Lung (tissue), 12 donors: ENCODE data around the gene GALNT5. TPM values are rescaled to one million over a fixed set of nuclear protein-coding genes. Genes with fewer than 3 reads are reported as not detected.

Source experiments
- ATAC-seq: fragments of 200-7000 bp; cut with Tn5 transposase; one replicate; pipeline ENCODE4 v1.9.1; 2020; ENCODE audit warnings: moderate number of reproducible peaks; ENCODE audit not compliant: insufficient read depth, low FRiP score
- DNase-seq, 3 donors: peaks; one replicate each; pipeline ENCODE4 v3.0.0-alpha.2; 2013 to 2017
- H3K27ac ChIP-seq, 2 donors: one replicate each; pipeline ENCODE4 v1.5.1; 2013; ENCODE audit warnings: mild to moderate bottlenecking in 2 of 2, moderate library complexity in 2 of 2, control low read depth in 1 of 2, inconsistent platforms in 1 of 2, low read depth in 1 of 2, low read length in 1 of 2
- H3K27me3 ChIP-seq, 3 donors: one replicate each; pipeline ENCODE4 v1.5.1; 2013; ENCODE audit warnings: low read length in 2 of 3; ENCODE audit not compliant: control insufficient read depth in 3 of 3, insufficient read depth in 3 of 3
- H3K36me3 ChIP-seq, 4 donors: one replicate each; pipeline ENCODE4 v1.5.1; 2013; ENCODE audit warnings: low read length in 4 of 4, mild to moderate bottlenecking in 1 of 4, moderate library complexity in 1 of 4; ENCODE audit not compliant: control insufficient read depth in 4 of 4, insufficient read depth in 4 of 4
- H3K4me1 ChIP-seq, 5 donors: one replicate each; pipeline ENCODE4 v1.5.1; 2013; ENCODE audit warnings: low read length in 5 of 5, mild to moderate bottlenecking in 2 of 5, moderate library complexity in 1 of 5; ENCODE audit not compliant: control insufficient read depth in 5 of 5, insufficient read depth in 5 of 5
- H3K4me3 ChIP-seq: one replicate; pipeline ENCODE4 v1.5.1; 2013; ENCODE audit warnings: mild to moderate bottlenecking, control low read depth, moderate library complexity
- H3K9ac ChIP-seq, 2 donors: one replicate each; pipeline ENCODE4 v1.5.1; 2013; ENCODE audit warnings: low read length in 2 of 2, control low read depth in 1 of 2; ENCODE audit not compliant: insufficient read depth in 1 of 2
- H3K9me3 ChIP-seq, 4 donors: one replicate each; pipeline ENCODE4 v1.5.1; 2013; ENCODE audit warnings: low read length in 3 of 4, mild to moderate bottlenecking in 1 of 4, moderate library complexity in 1 of 4; ENCODE audit not compliant: control insufficient read depth in 4 of 4, insufficient read depth in 3 of 4
- CTCF ChIP-seq: IDR thresholded peaks from 2 replicates; pipeline ENCODE4 v1.5.1; 2012; ENCODE audit warnings: mild to moderate bottlenecking; ENCODE audit errors: control extremely low read depth, extremely low read depth
- WGBS, 2 donors: extraction: QIAGEN DNeasy Blood & Tissue Kit; methylation state at CpG; one replicate each; pipeline ENCODE4 v1.1.7; 2013; 5-methylcytosine and 5-hydroxymethylcytosine counted together
- polyA plus RNA-seq, 2 donors: library from polyadenylated mRNA; stranded (reverse); fragments of 200-250 nt; gene quantifications; one replicate each; pipeline ENCODE4 v1.2.1, GENCODE V29; 2013
- total RNA-seq, 2 donors: library from RNA; depleted of rRNA in 1 of 2; stranded (reverse); fragments of >200 nt in 1 of 2; gene quantifications; one replicate each; pipeline ENCODE4 v1.2.1, GENCODE V29; 2014 to 2021
- donor health status: control.
- donor health status: control.
- donor health status: Bipolar disorder and iron deficiency.
- donor health status: healthy.
- donor health status: DM: yes; HTN: yes; CAD: no.

Gene GALNT5
- total and polyA plus RNA-seq, 4 donors, result 3.8 to 35.9 (median 10.3) TPM

DNA sequence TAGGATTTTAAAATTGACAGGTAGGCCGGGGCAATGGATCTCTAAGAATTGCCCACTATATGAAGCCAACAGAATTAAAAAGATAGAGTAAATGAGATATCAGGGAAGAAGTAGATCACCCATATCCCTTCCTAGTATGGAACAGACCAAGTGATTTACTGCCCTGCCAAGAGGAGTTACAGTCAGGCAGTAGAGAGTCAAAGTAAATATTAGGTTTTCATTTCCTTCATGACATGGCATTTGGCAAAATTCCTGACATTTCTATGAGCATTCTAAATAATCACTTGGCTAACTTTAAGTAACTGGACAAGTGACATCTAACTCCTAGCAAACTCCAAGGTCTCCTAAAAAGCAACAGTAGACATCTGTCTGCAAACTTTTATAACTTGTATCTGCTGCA, 33.5 kb downstream of the GALNT5 start:
- H3K4me3 ChIP-seq, result no peak overlapping the region
- no peak overlapping the region for H3K27ac ChIP-seq
- H3K27me3 ChIP-seq, result no peaks in the 10 kb centered on the region
- H3K4me1 ChIP-seq, result peaks cover 0 to 20% (median 7%) of the 10 kb centered on the region in 5 donors
- TF ChIP-seq CTCF, result no peak
- H3K9me3 ChIP-seq, result no peaks in the 10 kb centered on the region
- peak in 1 of 3 donors; percentile 27 for DNase-seq
- H3K9ac ChIP-seq, result no peak overlapping the region
- 62 to 81% methylated on average over 1 of the region's 1 CpG for WGBS, 2 donors
- no peaks in the 10 kb centered on the region for H3K36me3 ChIP-seq
- peak; percentile 66 for ATAC-seq

DNA sequence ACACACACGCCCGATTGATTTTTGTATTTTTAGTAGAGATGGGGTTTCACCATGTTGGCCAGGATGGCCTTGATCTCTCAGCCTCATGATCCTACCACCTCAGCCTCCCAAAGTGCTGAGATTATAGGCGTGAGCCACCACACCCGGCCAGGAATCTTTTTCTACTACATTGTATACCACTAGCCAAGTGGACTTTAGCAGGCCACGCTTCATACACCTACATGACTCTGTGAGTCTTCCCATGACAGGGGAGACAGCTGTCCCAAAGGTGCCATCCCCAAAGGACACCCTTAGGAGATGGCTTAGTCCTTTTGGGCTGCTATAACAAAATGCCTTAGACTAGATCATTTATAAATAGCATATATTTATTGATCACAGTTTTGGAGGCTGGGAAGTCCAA, 35.3 kb downstream of the GALNT5 start:
- no peak for ATAC-seq
- Histone ChIP-seq H3K4me3 (no peak overlapping the region), H3K27me3 (no peaks in the 10 kb centered on the region), H3K9me3 (no peaks in the 10 kb centered on the region), H3K36me3 (no peaks in the 10 kb centered on the region), H3K4me1 (peaks cover 0 to 35% (median 15%) of the 10 kb centered on the region in 5 donors), H3K27ac (no peak overlapping the region), H3K9ac (no peak overlapping the region)
- TF ChIP-seq CTCF, result no peak
- 93 to 94% methylated on average over 5 of the region's 5 CpGs for WGBS, 2 donors
- no peak for DNase-seq

DNA sequence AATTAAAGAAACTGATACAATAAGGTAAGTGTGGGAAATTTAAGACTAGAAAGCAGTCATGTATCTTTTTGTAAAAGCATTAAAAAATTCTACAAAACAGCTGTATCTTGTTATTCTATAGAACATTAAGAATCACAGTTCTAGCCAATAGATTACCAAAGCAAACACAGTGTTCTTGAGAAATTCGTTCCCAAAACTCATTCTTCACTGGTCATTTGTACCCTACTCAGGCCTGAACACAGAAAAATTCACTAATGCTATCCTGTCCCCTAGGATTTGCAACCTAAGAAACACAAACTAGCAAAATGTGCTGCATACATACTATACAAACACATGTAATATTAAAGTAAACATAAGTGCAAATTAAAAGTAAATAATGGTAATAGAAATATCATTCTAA, 39.0 kb downstream of the GALNT5 start:
- Histone ChIP-seq H3K4me1 (peaks cover 0 to 35% (median 15%) of the 10 kb centered on the region in 5 donors), H3K36me3 (no peaks in the 10 kb centered on the region), H3K4me3 (no peak overlapping the region), H3K27me3 (no peaks in the 10 kb centered on the region), H3K27ac (no peak overlapping the region), H3K9me3 (no peaks in the 10 kb centered on the region), H3K9ac (no peak overlapping the region)
- no peak for TF ChIP-seq CTCF
- 32 to 69% methylated on average over 1 of the region's 1 CpG for WGBS, 2 donors
- ATAC-seq (no peak), DNase-seq (peak in 2 of 3 donors; percentile 85 to 88)

DNA sequence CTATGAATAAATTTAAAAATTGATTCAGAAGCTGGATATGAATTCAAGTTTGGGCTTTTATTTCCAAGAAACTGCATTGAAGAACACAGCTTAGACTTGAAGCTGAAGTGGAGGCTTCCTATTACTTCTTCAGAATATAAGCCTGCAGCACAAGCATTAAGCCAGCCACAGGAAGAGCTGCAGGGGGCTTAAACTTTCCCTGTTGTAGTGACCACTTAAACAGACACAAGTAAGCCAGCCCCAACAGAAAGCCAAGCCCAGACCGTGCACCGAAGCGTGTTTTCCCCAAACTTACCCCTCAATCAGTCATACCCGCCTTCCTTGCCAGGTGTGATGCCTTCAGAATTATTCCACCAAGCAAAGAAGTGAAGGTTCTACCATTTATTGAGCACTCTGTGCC, 39.5 kb downstream of the GALNT5 start:
- Histone ChIP-seq H3K27me3 (no peaks in the 10 kb centered on the region), H3K4me1 (peaks cover 0 to 35% (median 15%) of the 10 kb centered on the region in 5 donors), H3K36me3 (no peaks in the 10 kb centered on the region), H3K9me3 (no peaks in the 10 kb centered on the region), H3K9ac (no peak overlapping the region), H3K4me3 (no peak overlapping the region), H3K27ac (no peak overlapping the region)
- no peak for TF ChIP-seq CTCF
- DNase-seq (peak in 1 of 3 donors; percentile 49), ATAC-seq (no peak)
- WGBS, 2 donors, result 95 to 97% methylated on average over 4 of the region's 4 CpGs
